ENCODE measurements around the gene TYW1B.
"Not testable (repeated sequence)": the region's sequence is repeated elsewhere in the genome, so short reads cannot be mapped to it uniquely, and the experiment has no call there.

Gene TYW1B

DNA sequence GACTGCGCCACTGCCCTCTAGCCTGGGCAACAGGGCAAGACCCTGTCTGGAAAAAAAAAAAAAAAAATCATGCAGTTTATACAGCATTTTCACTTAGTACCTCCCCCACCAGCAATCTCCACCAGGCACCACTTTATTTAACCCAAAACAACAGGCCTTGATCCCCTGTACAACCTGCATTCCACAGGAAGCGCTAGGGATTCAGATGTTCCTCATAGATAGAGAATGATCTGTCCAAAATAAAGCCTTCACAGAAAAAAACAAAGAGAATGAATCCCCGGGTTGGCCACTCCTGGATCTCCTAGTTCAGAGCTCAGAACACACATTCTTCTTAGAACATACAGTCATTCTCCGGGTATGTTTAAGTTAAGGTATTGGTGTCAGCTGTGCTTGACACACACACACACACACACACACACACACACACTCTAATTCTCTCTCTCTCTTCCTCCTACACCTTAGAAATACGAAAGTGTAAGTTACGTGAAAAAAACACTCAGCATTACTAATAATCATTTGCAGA is 110.7 kb downstream of the TYW1B start:
- H3K27ac ChIP-seq: not testable (repeated sequence)

DNA sequence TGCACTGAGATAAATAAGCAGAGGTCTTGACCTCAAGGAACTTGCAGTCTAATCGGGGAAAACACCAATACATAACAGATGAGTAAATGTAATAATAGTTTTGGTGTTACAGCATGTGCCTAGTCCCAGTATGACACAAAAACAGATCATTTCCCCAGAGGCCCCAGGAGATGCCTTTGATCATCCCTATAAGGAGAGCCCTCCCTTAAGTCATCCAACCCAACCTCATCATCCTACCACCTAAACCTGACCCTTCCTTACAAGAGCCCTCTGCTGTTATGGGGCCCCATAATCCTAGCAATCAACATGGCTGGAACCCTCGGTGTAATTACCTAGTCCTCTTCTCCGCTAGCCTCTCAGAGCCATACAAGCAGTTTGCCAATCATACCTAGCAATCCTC is 116.1 kb downstream of the TYW1B start:
- H3K27ac ChIP-seq: not testable (repeated sequence)

DNA sequence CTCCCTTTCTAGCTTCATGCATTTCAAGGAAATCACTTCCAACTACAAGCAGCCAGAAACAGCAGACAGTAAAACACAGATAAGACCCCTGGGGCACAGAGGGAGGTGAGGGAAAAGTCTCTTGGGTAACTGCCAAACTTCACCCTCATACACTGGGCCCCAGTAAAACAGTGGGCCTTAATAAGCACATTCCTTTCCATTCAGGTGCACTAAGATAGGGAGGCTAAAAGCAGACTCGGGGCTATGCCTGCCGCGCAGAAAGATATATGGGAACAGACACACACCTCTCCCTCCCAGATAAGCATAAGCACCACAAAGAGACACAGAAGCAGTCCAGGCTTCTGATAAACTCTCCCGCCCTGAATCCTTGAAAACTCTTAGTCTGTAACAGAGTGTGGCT is 117.0 kb downstream of the TYW1B start:
- no peak for TF ChIP-seq CTCF (conservative IDR thresholded peaks at IDR 0.05)
- no peak overlapping the region for H3K27ac ChIP-seq

DNA sequence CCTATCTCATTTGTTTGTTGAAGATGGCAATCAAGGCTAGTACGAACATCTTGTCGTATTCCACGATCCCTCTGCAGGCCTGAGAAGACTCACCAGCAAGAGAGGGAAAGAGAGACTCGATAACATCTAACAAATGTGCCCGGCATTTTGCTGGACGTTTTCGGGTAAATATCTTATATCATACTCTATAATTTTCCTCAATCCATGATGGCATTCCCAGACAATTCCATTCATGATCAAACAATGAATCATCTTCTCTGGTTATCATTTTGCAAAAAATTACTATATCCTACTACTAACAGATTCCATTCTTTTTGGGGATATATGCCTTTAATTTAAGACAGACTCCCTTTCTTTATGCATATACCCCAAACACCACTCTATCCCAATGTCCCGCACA is 118.1 kb downstream of the TYW1B start:
- no peak for TF ChIP-seq CTCF (conservative IDR thresholded peaks at IDR 0.05)

DNA sequence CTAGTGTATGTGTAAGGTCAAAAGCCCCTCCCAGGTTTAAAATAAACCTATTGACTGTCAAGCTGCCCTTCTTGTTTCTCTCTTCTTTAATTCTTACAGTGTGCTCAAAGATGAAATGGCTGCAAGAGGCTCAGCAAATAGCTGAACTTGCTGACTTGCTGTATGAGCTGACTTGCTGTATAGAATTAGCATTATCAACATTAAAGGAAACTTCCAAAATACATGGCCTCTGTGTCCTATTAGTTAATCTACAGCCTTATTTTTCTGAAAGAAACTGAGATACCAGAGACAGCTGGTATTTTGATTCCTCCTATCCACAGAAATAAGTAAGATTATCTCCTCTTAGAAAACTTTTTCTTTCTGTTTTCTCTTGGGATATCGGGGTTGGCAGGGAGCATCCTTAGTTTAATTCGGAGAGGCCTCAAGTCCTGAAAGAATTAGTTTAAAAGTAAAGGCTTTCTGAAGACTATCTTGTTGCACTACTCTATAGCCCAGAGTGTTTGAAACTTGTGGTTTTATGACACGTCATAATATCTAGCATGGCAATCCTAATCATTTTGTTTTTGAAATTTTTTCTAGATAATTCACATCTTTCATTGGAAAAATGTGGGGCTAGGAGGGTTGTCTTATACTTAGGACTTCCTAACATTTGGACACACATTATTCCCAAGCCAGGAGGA is 119.5 kb downstream of the TYW1B start:
- not testable (repeated sequence) for H3K27ac ChIP-seq

More for the DNA sequence above, 118.1 kb downstream of the TYW1B start:
- H3K27ac ChIP-seq: no peak overlapping the region

DNA sequence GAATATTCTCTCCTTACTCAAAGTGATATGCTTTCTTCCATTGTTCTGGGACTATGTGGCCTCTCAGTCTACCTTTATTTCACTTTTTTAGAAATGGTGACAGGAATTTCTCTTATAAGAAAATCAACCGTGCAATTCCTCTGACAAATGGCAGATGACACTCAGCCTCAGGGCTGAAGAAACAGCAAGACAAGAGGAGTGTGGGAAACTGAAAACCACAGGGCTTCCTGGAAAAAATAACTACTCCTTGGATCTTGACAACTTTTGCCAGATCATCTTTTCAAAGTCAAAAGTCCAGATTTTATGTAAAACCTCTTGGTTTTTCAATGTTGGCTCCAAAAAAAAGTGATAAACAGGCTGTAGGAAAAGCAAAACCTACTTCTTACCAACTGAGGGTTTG is 121.5 kb downstream of the TYW1B start:
- TF ChIP-seq CTCF (conservative IDR thresholded peaks at IDR 0.05): no peak
- no peak overlapping the region for H3K27ac ChIP-seq

DNA sequence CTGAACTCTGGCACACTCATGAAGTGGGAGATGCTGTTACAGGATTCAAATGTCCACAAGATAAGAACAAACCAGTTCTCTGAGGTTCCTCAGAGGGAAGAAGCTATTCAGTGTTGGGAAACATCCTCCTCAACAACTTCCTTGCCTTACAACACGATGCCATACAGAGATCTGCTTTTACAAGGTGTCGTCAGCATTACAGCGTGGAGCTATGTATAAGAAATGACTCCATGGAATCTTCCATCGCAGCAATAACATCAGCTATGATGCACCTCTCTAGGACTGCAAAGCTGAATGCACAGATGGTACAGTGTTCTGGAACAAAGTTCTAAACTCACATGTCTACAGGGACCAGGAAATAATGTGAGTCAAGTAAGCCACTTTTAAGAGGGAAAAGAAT is 122.3 kb downstream of the TYW1B start:
- not testable (repeated sequence) for H3K27ac ChIP-seq

DNA sequence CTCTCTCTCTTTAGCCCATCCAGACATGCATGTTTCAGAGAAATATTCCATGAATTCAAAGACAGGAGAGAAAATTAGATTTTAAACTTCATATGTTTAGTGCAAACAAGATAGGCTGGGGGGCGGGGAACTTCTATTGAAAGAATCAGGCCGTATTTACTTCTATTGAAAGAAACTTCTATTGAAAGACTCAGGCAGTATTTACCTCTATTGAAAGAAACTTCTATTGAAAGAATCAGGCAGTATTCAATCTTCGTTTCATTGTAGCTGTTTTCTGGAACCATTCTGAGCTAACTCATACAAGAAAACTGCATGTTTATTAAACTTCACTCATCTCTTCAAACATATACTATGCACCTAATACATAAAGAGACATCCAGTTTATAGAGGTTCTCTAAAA is 123.1 kb downstream of the TYW1B start:
- TF ChIP-seq CTCF (conservative IDR thresholded peaks at IDR 0.05): no peak

DNA sequence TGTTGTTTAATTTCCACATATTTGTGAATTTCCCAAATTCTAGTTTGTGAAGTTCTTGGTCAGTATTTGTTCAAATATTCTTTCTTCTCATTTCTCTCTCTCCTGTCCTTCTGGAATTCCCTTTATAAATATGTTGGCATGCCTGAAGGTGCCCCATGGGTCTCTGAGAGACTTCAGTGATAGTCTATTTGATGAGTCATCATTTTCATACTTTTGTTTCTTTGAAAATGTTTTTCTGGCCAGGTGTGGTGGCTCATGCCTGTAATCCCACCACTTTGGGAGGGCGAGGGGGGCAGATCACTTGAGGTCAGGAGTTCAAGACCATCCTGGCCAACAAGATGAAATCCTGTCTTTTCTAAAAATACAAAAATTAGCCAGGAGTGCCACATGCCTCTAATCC is 127.5 kb downstream of the TYW1B start:
- H3K27ac ChIP-seq: not testable (repeated sequence)

More for the DNA sequence above, 123.1 kb downstream of the TYW1B start:
- no peak overlapping the region for H3K27ac ChIP-seq

- not testable (repeated sequence) for H3K27ac ChIP-seq
These were observed 130.9 kb downstream of the TYW1B start for GRCh38 chr7:72697066-72697465.

- not testable (repeated sequence) for H3K27ac ChIP-seq
These were observed 131.4 kb downstream of the TYW1B start for GRCh38 chr7:72696643-72697042.

DNA sequence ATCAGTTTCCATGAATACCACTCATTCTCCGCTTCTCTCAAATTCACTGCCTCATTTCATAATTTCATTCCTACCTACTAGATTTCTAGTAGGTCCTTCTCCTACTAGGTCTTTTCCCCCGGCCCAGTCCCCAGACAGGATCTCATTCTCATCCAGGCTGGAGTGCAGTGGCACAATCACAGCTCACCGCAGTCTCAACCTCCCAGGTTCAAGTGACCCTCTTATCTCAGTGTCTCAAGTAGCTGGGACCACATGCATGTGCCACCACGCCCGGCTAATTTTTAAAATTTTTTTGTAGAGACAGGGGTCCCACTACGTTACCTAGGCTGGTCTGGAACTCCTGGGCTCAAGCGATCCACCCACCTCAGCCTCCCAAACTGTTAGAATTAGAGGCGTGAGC is 132.5 kb downstream of the TYW1B start:
- H3K27ac ChIP-seq: not testable (repeated sequence)

GRCh38 chr7:72691442-72691841 is 136.6 kb downstream of the TYW1B start:
- not testable (repeated sequence) for H3K27ac ChIP-seq

DNA sequence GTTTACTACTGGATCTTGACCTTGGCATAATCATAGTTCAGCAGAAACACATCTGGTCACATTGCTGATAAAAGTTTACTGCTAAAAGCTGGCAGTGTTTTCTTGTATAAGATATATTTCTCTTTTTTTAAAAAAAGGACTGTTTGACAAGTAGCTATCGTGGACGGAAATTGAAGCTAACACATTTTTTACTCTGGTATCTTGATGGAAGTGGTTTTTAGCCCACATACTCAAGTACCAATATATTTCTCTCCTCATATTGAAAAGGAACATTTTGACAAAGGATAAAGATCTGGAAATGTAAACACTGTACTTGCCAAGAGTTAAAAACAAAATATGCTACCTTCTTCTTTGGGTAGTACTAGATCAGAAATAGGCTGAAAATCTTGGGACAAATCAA is 137.8 kb downstream of the TYW1B start:
- H3K27ac ChIP-seq: not testable (repeated sequence)

- not testable (repeated sequence) for H3K27ac ChIP-seq
These were observed 138.7 kb downstream of the TYW1B start for GRCh38 chr7:72689344-72689743.

DNA sequence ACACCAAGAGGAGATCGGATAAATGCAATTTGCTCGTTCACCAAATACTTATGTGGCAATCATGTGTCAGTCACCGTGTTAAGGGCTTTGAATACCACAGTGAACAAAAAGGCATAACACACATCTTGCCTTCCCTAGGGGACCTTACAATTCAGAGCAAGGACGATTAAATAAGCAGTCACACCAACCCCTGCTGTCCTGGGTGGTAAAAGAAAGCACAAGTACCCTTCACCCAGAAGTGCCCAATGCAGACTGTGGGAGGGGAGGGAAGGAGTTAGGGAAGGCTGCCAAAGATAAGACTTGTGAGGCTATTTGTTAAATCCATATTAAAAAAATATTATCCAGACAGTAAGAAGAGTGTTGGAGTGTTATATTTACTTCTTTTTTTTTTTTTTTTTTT is 146.8 kb downstream of the TYW1B start:
- H3K27ac ChIP-seq: not testable (repeated sequence)

GRCh38 chr7:72676880-72677279 is 151.1 kb downstream of the TYW1B start:
- H3K27ac ChIP-seq: not testable (repeated sequence)
